HEK293 (cell line): Measurements from ENCODE around the gene HSPA8.

ENCODE experiments used
- CTCF ChIP-seq: fragments of 450-650 bp; formaldehyde crosslinking; IDR thresholded peaks from 2 replicates; pipeline ENCODE4 v1.5.1; 2016; ENCODE audit warnings: missing biosample characterization, missing genetic modification characterization
- PRDM4 ChIP-seq: fragments of 450-650 bp; formaldehyde crosslinking; IDR thresholded peaks from 2 replicates; pipeline ENCODE4 v1.5.1; 2017; ENCODE audit warnings: missing biosample characterization, missing genetic modification characterization
- REST ChIP-seq: fragments of 450-650 bp; formaldehyde crosslinking; IDR thresholded peaks from 2 replicates; pipeline ENCODE4 v1.5.1; 2016; ENCODE audit warnings: missing biosample characterization, missing genetic modification characterization
- ZFP41 ChIP-seq: fragments of 450-650 bp; formaldehyde crosslinking; IDR thresholded peaks from 2 replicates; pipeline ENCODE4 v1.5.1; 2016; ENCODE audit warnings: missing biosample characterization, missing genetic modification characterization, borderline replicate concordance
- TF ChIP-seq, protein P1 (sequence below): fragments of 450-650 bp; formaldehyde crosslinking; IDR thresholded peaks from 2 replicates; pipeline ENCODE4 v1.5.1; 2016; ENCODE audit warnings: missing biosample characterization, missing genetic modification characterization

DNA sequence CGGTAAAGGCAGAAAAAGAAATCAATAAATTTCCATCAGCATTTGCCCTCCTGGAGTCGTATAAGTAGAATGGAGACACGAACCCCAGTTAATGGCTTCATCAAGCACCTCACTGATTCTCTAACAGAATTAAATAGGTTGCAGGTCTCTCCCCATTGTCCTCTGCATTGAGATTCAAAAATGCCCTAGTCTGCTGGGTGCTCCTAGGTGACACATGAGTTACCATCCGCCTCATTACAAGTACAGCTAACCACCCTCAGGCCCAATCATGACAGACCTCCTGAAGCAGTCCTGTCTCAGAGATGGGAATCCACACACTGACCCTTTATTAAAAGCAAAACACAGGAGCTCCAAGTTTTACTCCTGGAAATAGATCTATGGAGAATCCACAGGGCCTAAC is 31.4 kb downstream of the HSPA8 start:
- TF ChIP-seq, protein P1, sequence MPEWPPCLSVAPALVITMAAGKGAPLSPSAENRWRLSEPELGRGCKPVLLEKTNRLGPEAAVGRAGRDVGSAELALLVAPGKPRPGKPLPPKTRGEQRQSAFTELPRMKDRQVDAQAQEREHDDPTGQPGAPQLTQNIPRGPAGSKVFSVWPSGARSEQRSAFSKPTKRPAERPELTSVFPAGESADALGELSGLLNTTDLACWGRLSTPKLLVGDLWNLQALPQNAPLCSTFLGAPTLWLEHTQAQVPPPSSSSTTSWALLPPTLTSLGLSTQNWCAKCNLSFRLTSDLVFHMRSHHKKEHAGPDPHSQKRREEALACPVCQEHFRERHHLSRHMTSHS (tag by site-specific recombination), result no peak
- TF ChIP-seq CTCF (no peak), ZFP41 (tag by site-specific recombination) (no peak), PRDM4 (tag by site-specific recombination) (no peak), REST (tag by site-specific recombination) (no peak)
